Measurements from ENCODE around the gene VAV2.

Gene VAV2

GRCh38 chr9:133763272-133764183 lies 228.6 kb downstream of the VAV2 start:
- TF ChIP-seq CTCF (IDR thresholded peaks at IDR 0.05): no peak

- no peak for TF ChIP-seq CTCF (IDR thresholded peaks at IDR 0.05)
Measured at GRCh38 chr9:133762488-133763271, 229.4 kb downstream of the VAV2 start.

- TF ChIP-seq CTCF (IDR thresholded peaks at IDR 0.05): no peak
Measured at GRCh38 chr9:133761641-133762248, 230.4 kb downstream of the VAV2 start.

GRCh38 chr9:133760713-133761290 lies 231.3 kb downstream of the VAV2 start:
- TF ChIP-seq CTCF (IDR thresholded peaks at IDR 0.05): no peak

- TF ChIP-seq CTCF (IDR thresholded peaks at IDR 0.05): no peak
Measured at GRCh38 chr9:133759946-133760345, 232.2 kb downstream of the VAV2 start.

- no peak for TF ChIP-seq CTCF (IDR thresholded peaks at IDR 0.05)
Measured at GRCh38 chr9:133759146-133759900, 232.8 kb downstream of the VAV2 start.
